Gastrocnemius medialis (tissue), 4 donors: ENCODE results near the gene C10orf71.

Experiments
- POLR2A ChIP-seq, 2 donors: fragments of 450-650 bp; IDR thresholded peaks; one replicate each; pipeline ENCODE4 v1.6.1; 2017; ENCODE audit warnings: antibody characterized with exemption in 2 of 2, mild to moderate bottlenecking in 2 of 2, moderate library complexity in 2 of 2
- TF ChIP-seq, protein P1 (sequence below), 5 experiments: fragments of 450-650 bp in 3 of 5; fragments of 200-600 bp in 2 of 5; sonication (generic) in 2 of 5; IDR thresholded peaks in 4 of 5; conservative IDR thresholded peaks in 1 of 5; 1 replicate in 4 of 5; 2 replicates in 1 of 5; pipeline ENCODE4 v1.5.1; 2016 to 2019; ENCODE audit warnings: antibody characterized with exemption in 5 of 5, mild to moderate bottlenecking in 3 of 5, moderate library complexity in 3 of 5

GRCh38 chr10:49370326-49371100 is 71.5 kb downstream of the C10orf71 start:
- TF ChIP-seq, protein P1, sequence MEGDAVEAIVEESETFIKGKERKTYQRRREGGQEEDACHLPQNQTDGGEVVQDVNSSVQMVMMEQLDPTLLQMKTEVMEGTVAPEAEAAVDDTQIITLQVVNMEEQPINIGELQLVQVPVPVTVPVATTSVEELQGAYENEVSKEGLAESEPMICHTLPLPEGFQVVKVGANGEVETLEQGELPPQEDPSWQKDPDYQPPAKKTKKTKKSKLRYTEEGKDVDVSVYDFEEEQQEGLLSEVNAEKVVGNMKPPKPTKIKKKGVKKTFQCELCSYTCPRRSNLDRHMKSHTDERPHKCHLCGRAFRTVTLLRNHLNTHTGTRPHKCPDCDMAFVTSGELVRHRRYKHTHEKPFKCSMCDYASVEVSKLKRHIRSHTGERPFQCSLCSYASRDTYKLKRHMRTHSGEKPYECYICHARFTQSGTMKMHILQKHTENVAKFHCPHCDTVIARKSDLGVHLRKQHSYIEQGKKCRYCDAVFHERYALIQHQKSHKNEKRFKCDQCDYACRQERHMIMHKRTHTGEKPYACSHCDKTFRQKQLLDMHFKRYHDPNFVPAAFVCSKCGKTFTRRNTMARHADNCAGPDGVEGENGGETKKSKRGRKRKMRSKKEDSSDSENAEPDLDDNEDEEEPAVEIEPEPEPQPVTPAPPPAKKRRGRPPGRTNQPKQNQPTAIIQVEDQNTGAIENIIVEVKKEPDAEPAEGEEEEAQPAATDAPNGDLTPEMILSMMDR (IDR thresholded peaks at IDR 0.05 in 4 of 5, conservative IDR thresholded peaks at IDR 0.05 in 1 of 5) = no peak
- no peak for TF ChIP-seq POLR2A (IDR thresholded peaks at IDR 0.05)
